Measurements from ENCODE around the gene PHETA1. TPM values are rescaled to one million over a fixed set of nuclear protein-coding genes. Genes with fewer than 3 reads are reported as not detected.

PHETA1 gene
- total RNA-seq, 1 experiment from 2014 or later: 12.4 TPM

GRCh38 chr12:111351026-111351425 is 17.9 kb downstream of the PHETA1 start:
- no peak for DNase-seq (ENCODE audit: low spot score)
- H3K4me1 Mint-ChIP-seq: no peaks in the 10 kb centered on the region; the same call in 1 of the 2 replicates
- H3K9me3 Mint-ChIP-seq: peaks cover 18% of the 10 kb centered on the region
- no peak overlapping the region for H3K4me3 Mint-ChIP-seq
- CTCF ChIA-PET: no interaction called here
- TF ChIP-seq FOXJ3 (CRISPR knock-in tag; IDR thresholded peaks at IDR 0.05; ENCODE audit: borderline replicate concordance): no peak
- TF ChIP-seq NFATC4 (CRISPR knock-in tag; IDR thresholded peaks at IDR 0.05): no peak
- no peak for TF ChIP-seq MYBL2 (CRISPR knock-in tag; IDR thresholded peaks at IDR 0.05)
- no peak for TF ChIP-seq TCF7 (CRISPR knock-in tag; IDR thresholded peaks at IDR 0.05; ENCODE audit: low read depth)
- TF ChIP-seq ZSCAN18 (CRISPR knock-in tag; IDR thresholded peaks at IDR 0.05): no peak
- no peak for TF ChIP-seq NR2C2 (CRISPR knock-in tag; IDR thresholded peaks at IDR 0.05)
- no peak for TF ChIP-seq MXD4 (CRISPR knock-in tag; IDR thresholded peaks at IDR 0.05; ENCODE audit: borderline replicate concordance)
- TF ChIP-seq SP1 (CRISPR knock-in tag; conservative IDR thresholded peaks at IDR 0.05): no peak
- no peak for TF ChIP-seq CREM (CRISPR knock-in tag; IDR thresholded peaks at IDR 0.05)
- TF ChIP-seq KAT7 (CRISPR knock-in tag; IDR thresholded peaks at IDR 0.05; ENCODE audit: borderline replicate concordance): no peak
- TF ChIP-seq E2F4 (CRISPR knock-in tag; IDR thresholded peaks at IDR 0.05; ENCODE audit: borderline replicate concordance, low read depth): no peak
- TF ChIP-seq RORB (CRISPR knock-in tag; IDR thresholded peaks at IDR 0.05): no peak
- no peak for TF ChIP-seq NFE2L1 (CRISPR knock-in tag; IDR thresholded peaks at IDR 0.05)
- no peak for TF ChIP-seq ZNF396 (CRISPR knock-in tag; IDR thresholded peaks at IDR 0.05; ENCODE audit: borderline replicate concordance)
- no peak for TF ChIP-seq USF2 (CRISPR knock-in tag; IDR thresholded peaks at IDR 0.05)
- no peak for TF ChIP-seq ATF2 (CRISPR knock-in tag; IDR thresholded peaks at IDR 0.05; ENCODE audit: borderline replicate concordance, low read depth)
- no peak for TF ChIP-seq ZNF263 (CRISPR knock-in tag; IDR thresholded peaks at IDR 0.05; ENCODE audit: low read depth)
- TF ChIP-seq FOXP1 (CRISPR knock-in tag; IDR thresholded peaks at IDR 0.05; ENCODE audit: borderline replicate concordance): no peak
- H3K27ac Mint-ChIP-seq: no peak overlapping the region
- ATAC-seq: no peak
- H3K36me3 Mint-ChIP-seq: peaks cover 26% of the 10 kb centered on the region
- peaks cover 4% of the 10 kb centered on the region; the same call in 1 of the 2 replicates for H3K27me3 Mint-ChIP-seq (ENCODE audit: low read depth)
- POLR2A ChIA-PET: no interaction called here

- no peak for ATAC-seq
- peaks cover 26% of the 10 kb centered on the region for H3K36me3 Mint-ChIP-seq
- ChIA-PET CTCF (interaction anchor here (0.5 kb wide), 1 partner anchor 456 kb away, joined by 3 read pairs; no protein-coding TSS in a partner anchor), POLR2A (no interaction called here)
- no peak for DNase-seq (ENCODE audit: low spot score)
- peaks cover 4% of the 10 kb centered on the region; the same call in 1 of the 2 replicates for H3K27me3 Mint-ChIP-seq (ENCODE audit: low read depth)
- H3K9me3 Mint-ChIP-seq: peaks cover 18% of the 10 kb centered on the region
- no peak overlapping the region for H3K27ac Mint-ChIP-seq
- no peaks in the 10 kb centered on the region; the same call in 1 of the 2 replicates for H3K4me1 Mint-ChIP-seq
- H3K4me3 Mint-ChIP-seq: no peak overlapping the region
- TF ChIP-seq ZNF263 (CRISPR knock-in tag; IDR thresholded peaks at IDR 0.05; ENCODE audit: low read depth): no peak
- TF ChIP-seq CDX4 (CRISPR knock-in tag; IDR thresholded peaks at IDR 0.05; ENCODE audit: borderline replicate concordance): no peak
- TF ChIP-seq STAT6 (CRISPR knock-in tag; conservative IDR thresholded peaks at IDR 0.05; ENCODE audit: low read depth): no peak
- TF ChIP-seq GRHL2 (CRISPR knock-in tag; IDR thresholded peaks at IDR 0.05; ENCODE audit: insufficient replicate concordance, severe bottlenecking): no peak
- TF ChIP-seq ZNF425 (CRISPR knock-in tag; conservative IDR thresholded peaks at IDR 0.05): no peak
- TF ChIP-seq SMAD3 (CRISPR knock-in tag; IDR thresholded peaks at IDR 0.05; ENCODE audit: borderline replicate concordance): no peak
- no peak for TF ChIP-seq ZNF219 (CRISPR knock-in tag; IDR thresholded peaks at IDR 0.05; ENCODE audit: borderline replicate concordance)
Measured at GRCh38 chr12:111349748-111350520, 19.0 kb downstream of the PHETA1 start.

All from WTC11 (cell line).